WI38 (cell line): ENCODE data around the gene RIPPLY3.

ENCODE experiments used
- H3K4me3 ChIP-seq: 2 replicates; pipeline ENCODE4 v1.5.1; 2011; ENCODE audit warnings: low read depth, mild to moderate bottlenecking, control low read depth, low read length
- TF ChIP-seq, protein P1 (sequence below): IDR thresholded peaks from 2 replicates; pipeline ENCODE4 v1.5.1; 2012; ENCODE audit warnings: low read depth, mild to moderate bottlenecking, control low read depth, low read length

The RIPPLY3 gene, protein sequence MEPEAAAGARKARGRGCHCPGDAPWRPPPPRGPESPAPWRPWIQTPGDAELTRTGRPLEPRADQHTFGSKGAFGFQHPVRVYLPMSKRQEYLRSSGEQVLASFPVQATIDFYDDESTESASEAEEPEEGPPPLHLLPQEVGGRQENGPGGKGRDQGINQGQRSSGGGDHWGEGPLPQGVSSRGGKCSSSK

DNA sequence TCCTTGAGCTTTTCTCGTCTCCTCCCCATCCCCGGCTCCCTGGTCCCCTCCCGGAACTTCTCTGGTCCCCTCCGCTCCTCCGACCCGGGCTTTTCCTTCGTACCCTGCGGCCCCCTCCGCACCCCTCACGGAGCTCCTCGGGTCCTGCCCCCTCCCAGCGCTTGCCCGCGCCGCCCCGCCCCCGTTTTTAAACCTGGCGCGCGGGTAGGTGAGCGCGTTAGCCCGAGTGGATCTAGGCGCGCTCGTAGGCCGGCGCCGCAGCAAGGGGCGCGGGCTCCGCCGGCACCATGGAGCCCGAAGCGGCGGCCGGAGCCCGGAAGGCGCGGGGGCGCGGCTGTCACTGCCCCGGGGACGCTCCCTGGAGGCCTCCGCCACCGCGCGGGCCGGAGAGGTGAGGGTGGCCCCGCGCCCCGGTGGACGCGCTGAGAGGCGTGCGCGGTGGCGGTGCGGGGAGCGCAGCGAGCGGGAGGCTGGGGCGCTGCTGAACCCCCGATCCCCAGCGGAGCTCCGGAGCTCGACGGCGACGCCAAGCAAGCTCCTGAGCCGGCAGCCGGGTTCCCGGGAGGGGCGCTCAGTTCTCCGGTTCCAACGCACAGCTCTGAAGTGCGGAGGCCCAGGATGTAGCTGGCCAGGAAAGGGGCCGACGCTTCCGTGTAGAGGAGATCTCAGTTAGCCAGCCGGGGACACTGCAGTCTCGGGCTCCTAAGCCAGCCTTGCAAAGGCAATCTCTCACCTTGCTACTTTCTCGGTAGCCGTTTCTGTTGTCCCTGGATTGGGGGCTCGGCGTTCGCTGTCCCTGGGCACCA, at the start of gene RIPPLY3:
Gene RIPPLY3, plus strand, starts transcription at position 217 of the 806 bp plus-strand sequence. Its CDS starts 71 bp downstream, at position 288.
- TF ChIP-seq, protein P1, sequence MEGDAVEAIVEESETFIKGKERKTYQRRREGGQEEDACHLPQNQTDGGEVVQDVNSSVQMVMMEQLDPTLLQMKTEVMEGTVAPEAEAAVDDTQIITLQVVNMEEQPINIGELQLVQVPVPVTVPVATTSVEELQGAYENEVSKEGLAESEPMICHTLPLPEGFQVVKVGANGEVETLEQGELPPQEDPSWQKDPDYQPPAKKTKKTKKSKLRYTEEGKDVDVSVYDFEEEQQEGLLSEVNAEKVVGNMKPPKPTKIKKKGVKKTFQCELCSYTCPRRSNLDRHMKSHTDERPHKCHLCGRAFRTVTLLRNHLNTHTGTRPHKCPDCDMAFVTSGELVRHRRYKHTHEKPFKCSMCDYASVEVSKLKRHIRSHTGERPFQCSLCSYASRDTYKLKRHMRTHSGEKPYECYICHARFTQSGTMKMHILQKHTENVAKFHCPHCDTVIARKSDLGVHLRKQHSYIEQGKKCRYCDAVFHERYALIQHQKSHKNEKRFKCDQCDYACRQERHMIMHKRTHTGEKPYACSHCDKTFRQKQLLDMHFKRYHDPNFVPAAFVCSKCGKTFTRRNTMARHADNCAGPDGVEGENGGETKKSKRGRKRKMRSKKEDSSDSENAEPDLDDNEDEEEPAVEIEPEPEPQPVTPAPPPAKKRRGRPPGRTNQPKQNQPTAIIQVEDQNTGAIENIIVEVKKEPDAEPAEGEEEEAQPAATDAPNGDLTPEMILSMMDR: no peak
- H3K4me3 ChIP-seq: peak within 1 kb of the TSS; percentile 26

DNA sequence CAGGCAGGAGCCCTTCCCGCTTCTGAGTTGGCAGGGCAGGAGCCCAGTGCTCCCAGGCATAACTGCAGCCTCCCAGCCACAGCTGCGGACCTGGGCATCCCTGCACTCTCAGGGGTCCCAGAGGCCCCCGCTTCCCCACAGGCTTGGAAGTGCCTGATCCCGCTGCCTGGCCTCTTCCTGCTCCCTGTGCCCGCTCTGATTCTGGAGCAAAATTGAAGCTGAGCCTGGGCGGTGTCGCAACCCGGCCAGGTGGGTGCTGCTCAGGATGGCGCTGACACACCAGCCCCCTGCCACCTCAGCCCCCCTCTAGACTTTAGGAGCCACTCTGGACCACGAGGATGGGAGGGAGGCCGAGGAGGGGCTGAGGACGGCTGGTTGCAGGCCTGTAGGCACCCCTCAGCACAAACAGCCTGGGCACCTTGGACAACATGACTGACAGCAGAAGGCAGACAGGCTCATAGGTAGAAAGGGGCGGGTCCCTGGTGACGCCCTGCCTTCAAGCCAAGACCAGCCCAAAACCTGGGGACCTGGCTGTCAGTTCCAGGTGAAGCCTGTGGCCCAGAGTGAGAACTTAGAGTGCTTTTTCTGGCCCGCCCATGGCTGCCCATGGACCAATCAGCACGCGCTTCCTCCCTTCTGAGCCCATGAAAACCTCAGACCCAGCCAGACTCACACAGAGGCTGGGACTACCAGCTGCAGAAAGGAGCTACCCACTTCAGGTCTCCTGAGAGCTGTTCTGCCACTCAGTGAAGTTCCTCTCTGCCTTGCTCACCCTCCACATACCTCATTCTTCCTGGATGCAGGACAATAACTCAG, 47.3 kb upstream of the RIPPLY3 start:
- TF ChIP-seq, protein P1: no peak
- H3K4me3 ChIP-seq: no peak overlapping the region

DNA sequence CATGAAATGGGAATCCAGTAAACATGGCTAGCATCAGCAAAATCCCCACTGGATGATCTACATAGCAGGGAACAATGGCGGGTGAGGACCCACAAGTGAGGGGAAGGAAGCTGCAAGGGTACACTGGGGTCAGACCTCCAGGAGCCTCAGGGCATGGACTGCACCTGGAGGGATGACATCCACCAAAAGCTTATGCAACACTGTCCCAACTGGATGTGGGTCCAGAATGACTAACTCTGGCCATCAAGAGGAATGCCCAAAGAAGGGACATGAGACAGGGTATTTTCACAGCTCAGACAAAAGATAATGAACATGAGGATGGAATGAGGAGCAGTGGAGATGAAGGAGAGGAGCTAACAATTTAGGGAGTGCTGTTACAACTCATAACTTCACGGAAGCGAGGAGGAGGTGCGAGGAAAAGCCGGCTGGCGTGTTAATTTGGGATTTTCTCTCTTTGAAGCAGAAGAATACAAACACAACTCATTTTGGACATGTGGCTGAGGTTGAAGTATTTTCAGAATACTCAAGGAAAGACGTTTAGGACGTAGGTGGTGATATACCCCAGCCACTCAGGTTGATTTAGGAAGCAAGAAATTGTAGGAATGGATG, 45.7 kb upstream of the RIPPLY3 start:
- no peak overlapping the region for H3K4me3 ChIP-seq
- TF ChIP-seq, protein P1: no peak

DNA sequence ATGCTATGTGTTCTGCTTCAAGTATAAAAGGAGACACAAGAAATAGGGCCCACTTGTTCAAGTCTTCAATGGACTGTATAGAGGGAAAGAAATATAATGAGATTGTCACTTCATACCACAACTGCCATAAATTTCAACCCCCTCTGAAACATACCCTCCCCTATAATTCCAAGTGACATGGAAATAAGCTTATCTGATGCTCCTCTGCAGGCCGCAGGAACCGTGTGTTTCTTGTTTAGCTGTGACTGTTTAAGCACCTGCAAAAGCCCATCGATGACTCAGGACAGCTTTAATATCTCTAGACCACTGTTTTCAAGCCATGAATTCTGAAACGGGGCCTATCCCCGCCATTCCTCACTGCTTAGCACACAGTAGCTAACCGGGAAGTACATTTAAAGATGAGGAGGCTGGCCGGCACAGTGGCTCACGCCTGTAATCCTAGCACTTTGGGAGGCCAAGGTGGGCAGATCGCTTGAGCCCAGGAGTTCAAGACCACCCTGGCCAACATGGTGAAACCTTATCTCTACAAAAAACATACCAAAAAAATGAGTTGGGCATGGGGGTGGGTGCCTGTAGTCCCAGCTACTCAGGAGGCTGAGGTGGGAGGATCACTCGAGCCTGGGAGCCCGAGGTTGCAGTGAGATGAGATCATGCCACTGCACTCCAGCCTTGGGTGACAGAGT, 44.3 kb upstream of the RIPPLY3 start:
- TF ChIP-seq, protein P1: no peak
- no peak overlapping the region for H3K4me3 ChIP-seq

DNA sequence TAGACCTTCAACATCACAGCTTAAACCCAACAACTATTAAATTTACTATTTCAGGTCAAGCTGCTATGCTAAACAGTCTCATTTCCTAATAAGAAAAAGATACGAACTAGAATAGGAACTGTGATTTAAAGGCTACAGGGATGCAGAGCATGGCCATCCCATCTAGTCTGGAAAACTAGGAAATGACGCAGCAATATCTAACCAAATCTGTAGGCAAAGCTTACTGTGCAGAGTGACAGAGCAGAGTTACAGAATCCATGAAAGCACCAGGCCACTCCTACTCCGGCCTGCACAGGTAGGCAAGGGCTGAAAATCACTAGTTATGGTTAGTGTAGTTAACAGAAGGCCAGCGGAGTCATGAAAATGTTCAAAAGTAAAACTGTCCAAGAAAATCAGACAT, 42.1 kb upstream of the RIPPLY3 start:
- no peak overlapping the region for H3K4me3 ChIP-seq
- TF ChIP-seq, protein P1: no peak

DNA sequence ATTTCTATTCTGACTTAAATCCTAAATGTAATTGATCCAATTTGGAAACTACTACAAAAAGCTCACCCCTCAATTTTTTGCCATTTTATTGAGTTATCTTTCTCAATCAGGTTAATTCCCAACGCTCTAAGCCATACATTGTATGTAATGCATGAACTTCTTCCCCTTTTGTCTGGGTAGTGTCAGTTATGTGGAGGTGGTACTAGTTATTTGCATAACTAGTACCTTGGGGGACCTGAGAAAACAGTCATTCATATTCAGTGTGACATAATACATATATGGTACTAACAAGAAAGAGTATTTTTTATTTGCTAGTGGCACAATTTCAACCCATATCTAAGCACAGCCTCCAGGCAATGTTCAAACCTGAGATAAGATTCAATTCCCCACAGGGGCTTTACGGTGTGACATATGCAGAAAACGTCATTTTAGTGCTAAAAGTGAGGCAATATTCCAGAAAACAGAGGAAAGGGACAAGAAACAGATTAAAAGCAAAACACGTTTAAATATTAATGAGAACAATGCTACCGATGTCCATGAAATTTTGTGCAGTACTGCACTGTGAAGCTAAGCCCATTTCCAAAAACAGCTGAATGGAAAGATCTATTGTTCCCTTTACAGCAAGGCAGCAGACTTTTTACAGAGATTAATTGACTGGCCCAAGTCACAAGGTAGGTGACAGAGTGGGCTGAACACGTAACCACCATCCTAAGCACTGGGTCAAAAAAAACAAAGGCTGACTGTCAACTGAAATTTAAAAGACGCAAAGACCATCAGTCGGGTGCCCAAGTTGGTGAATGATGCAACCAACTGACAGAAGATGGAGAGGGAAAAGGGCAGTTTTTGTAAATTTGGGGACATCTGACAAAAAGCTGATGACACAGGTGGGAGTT, 41.4 kb upstream of the RIPPLY3 start:
- TF ChIP-seq, protein P1: no peak
- H3K4me3 ChIP-seq: peak overlapping the region; percentile 71
